Measurements from ENCODE around the gene CSF1.
"Not testable (repeated sequence)": the region's sequence is repeated elsewhere in the genome, so short reads cannot be mapped to it uniquely, and the experiment has no call there.

The CSF1 gene

DNA sequence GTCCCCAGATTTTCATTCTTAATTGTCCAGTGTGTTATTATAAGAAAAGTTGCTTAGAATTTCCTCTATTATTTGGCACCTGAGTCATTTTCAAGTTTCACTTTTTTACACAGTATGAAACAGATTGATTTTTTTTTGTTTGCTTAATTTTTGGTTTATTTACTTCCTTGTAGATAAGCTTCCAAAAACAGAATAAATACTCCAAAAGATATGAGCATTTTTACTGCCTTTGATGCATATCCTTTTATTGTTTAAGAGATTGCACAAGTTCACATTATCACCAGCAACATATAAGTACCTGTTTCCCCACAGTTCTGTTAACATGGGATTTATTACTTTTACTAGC lies 37.6 kb downstream of the CSF1 start:
- Histone ChIP-seq H3K27me3 (ENCODE audit: insufficient read depth, insufficient read length) (no peaks in the 10 kb centered on the region), H3K4me1 (ENCODE audit: insufficient read depth, insufficient read length) (no peaks in the 10 kb centered on the region), H3K36me3 (ENCODE audit: insufficient read depth, insufficient read length, low read length) (no peaks in the 10 kb centered on the region), H3K9ac (ENCODE audit: insufficient read length, low read depth) (no peak overlapping the region), H3K9me3 (ENCODE audit: insufficient read depth, low read length) (no peaks in the 10 kb centered on the region), H3K4me3 (ENCODE audit: insufficient read length, low read depth) (no peak overlapping the region)
- no peak for TF ChIP-seq ZNF274 (IDR thresholded peaks at IDR 0.05; ENCODE audit: low read depth, low read length)
- TF ChIP-seq YY1 (IDR thresholded peaks at IDR 0.05; ENCODE audit: insufficient read depth, insufficient read length) = no peak
- no peak for TF ChIP-seq SUZ12 (IDR thresholded peaks at IDR 0.05; ENCODE audit: extremely low read depth, insufficient read depth, insufficient read length)
- no peak for DNase-seq (ENCODE audit: low read depth, low spot score)

DNA sequence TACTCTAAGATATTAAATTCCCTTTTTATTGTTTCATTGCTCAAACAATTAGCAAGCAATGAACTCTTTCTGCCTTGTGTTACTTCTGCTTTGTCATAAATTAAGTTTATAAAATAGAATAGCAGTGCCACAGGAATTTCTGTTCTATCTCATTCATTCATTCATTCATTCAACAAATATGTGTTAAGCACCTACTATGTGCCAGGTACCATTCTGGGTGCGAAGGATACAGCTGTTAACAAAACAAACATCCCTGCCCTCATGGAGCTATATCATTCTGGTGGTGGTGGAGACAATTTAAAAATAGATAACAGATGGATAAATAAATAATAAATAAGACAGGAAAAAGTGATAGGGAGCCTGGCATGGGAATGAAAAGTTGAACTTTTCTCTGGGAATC lies 39.4 kb downstream of the CSF1 start:
- TF ChIP-seq YY1 (IDR thresholded peaks at IDR 0.05; ENCODE audit: insufficient read depth, insufficient read length) (no peak), SUZ12 (IDR thresholded peaks at IDR 0.05; ENCODE audit: extremely low read depth, insufficient read depth, insufficient read length) (no peak), ZNF274 (IDR thresholded peaks at IDR 0.05; ENCODE audit: low read depth, low read length) (no peak)
- H3K4me3 ChIP-seq (ENCODE audit: insufficient read length, low read depth) = no peak overlapping the region
- no peaks in the 10 kb centered on the region for H3K4me1 ChIP-seq (ENCODE audit: insufficient read depth, insufficient read length)
- H3K36me3 ChIP-seq (ENCODE audit: insufficient read depth, insufficient read length, low read length) = no peaks in the 10 kb centered on the region
- H3K27me3 ChIP-seq (ENCODE audit: insufficient read depth, insufficient read length) = no peaks in the 10 kb centered on the region
- DNase-seq (ENCODE audit: low read depth, low spot score) = no peak
- H3K9ac ChIP-seq (ENCODE audit: insufficient read length, low read depth) = no peak overlapping the region
- H3K9me3 ChIP-seq (ENCODE audit: insufficient read depth, low read length) = no peaks in the 10 kb centered on the region

DNA sequence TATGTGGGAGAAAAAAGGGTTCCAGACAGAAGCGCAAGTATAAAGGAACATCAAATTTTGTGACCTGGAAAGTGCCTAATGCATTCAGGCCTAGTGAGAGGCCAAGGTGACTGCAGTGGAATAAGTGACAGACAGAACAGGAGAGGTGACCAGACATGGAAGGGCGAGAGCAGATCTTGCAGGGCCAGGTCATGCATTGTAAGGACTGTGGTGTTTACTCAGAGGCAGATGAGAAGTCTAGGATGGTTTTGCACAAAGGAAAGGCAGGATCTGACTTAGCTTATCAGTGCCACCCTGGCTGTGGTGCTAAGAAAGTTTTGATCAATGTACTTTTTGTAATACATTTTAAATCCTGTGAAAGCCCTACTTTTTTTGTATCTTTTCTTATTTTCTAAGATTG lies 39.9 kb downstream of the CSF1 start:
- Histone ChIP-seq H3K9ac (ENCODE audit: insufficient read length, low read depth) (no peak overlapping the region), H3K27me3 (ENCODE audit: insufficient read depth, insufficient read length) (no peaks in the 10 kb centered on the region), H3K4me3 (ENCODE audit: insufficient read length, low read depth) (no peak overlapping the region), H3K9me3 (ENCODE audit: insufficient read depth, low read length) (no peaks in the 10 kb centered on the region), H3K4me1 (ENCODE audit: insufficient read depth, insufficient read length) (no peaks in the 10 kb centered on the region), H3K36me3 (ENCODE audit: insufficient read depth, insufficient read length, low read length) (no peaks in the 10 kb centered on the region)
- TF ChIP-seq SUZ12 (IDR thresholded peaks at IDR 0.05; ENCODE audit: extremely low read depth, insufficient read depth, insufficient read length) (no peak), YY1 (IDR thresholded peaks at IDR 0.05; ENCODE audit: insufficient read depth, insufficient read length) (no peak), ZNF274 (IDR thresholded peaks at IDR 0.05; ENCODE audit: low read depth, low read length) (no peak)
- DNase-seq (ENCODE audit: low read depth, low spot score) = no peak

DNA sequence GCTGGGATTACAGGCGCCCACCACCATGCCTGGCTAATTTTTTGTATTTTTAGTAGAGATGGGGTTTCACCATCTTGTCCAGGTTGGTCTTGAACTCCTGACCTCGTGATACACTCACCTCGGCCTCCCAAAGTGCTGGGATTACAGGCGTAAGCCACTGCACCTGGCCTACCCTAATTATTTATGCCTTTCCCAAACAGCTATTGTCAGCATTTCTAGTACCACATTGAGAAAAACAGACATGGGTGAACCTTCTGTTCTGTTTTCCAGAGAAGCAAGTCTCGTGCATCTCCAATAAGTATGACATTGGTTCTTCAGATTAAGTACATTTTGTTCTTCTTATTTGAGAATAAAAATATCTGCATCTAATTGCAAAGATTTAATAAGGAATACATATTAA lies 40.9 kb downstream of the CSF1 start:
- H3K9me3 ChIP-seq (ENCODE audit: insufficient read depth, low read length); H3K4me3 ChIP-seq (ENCODE audit: insufficient read length, low read depth); H3K4me1 ChIP-seq (ENCODE audit: insufficient read depth, insufficient read length); H3K27me3 ChIP-seq (ENCODE audit: insufficient read depth, insufficient read length); H3K36me3 ChIP-seq (ENCODE audit: insufficient read depth, insufficient read length, low read length); DNase-seq (ENCODE audit: low read depth, low spot score); H3K9ac ChIP-seq (ENCODE audit: insufficient read length, low read depth): not testable (repeated sequence)

DNA sequence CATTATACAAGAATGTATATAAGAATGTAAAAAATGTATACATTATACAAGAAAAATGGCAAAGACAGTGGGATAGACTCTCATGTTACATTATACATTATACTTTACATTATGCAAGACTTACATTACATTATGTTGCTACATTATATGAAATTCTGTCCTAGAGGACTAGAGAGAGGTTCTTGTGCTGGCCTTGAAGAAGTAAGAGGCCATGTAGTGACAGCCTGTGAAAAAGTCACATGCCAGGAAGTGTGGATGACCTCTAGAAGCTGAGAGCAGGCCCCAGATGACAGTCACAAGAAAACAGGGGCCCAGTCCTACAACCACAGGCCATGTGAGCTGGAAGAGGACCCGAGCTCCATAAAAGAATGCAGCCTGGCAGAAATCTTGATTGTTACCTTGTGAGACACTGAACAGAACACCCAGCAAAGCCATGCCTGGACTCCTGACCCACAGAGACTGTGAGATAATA lies 43.4 kb downstream of the CSF1 start:
- H3K9me3 ChIP-seq (ENCODE audit: insufficient read depth, low read length) = no peaks in the 10 kb centered on the region
- no peak overlapping the region for H3K9ac ChIP-seq (ENCODE audit: insufficient read length, low read depth)
- no peak for DNase-seq (ENCODE audit: low read depth, low spot score)
- no peaks in the 10 kb centered on the region for H3K27me3 ChIP-seq (ENCODE audit: insufficient read depth, insufficient read length)
- no peaks in the 10 kb centered on the region for H3K36me3 ChIP-seq (ENCODE audit: insufficient read depth, insufficient read length, low read length)
- H3K4me1 ChIP-seq (ENCODE audit: insufficient read depth, insufficient read length) = peaks cover 3% of the 10 kb centered on the region
- H3K4me3 ChIP-seq (ENCODE audit: insufficient read length, low read depth) = no peak overlapping the region
- no peak for TF ChIP-seq YY1 (IDR thresholded peaks at IDR 0.05; ENCODE audit: insufficient read depth, insufficient read length)
- no peak for TF ChIP-seq ZNF274 (IDR thresholded peaks at IDR 0.05; ENCODE audit: low read depth, low read length)
- TF ChIP-seq SUZ12 (IDR thresholded peaks at IDR 0.05; ENCODE audit: extremely low read depth, insufficient read depth, insufficient read length) = no peak

DNA sequence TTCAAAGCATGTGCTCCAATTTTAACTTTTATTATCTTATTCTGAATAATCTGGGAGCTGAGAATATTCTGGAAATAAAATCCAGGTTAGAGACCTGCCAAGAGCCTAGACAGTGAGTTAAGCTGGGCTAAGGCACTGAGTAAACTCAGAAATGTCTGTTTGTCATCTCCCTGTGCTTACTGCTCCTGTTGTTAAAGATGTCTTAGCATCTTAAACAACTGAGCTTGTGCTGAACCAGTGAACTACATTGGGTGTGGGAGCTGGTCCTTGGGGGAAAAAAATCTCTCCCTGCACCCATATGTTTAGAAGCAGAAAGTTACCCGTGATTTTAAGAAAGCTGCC lies 49.0 kb downstream of the CSF1 start:
- no peak overlapping the region for H3K4me3 ChIP-seq (ENCODE audit: insufficient read length, low read depth)
- TF ChIP-seq SUZ12 (IDR thresholded peaks at IDR 0.05; ENCODE audit: extremely low read depth, insufficient read depth, insufficient read length) (no peak), ZNF274 (IDR thresholded peaks at IDR 0.05; ENCODE audit: low read depth, low read length) (no peak), YY1 (IDR thresholded peaks at IDR 0.05; ENCODE audit: insufficient read depth, insufficient read length) (no peak)
- DNase-seq (ENCODE audit: low read depth, low spot score) = no peak
- H3K4me1 ChIP-seq (ENCODE audit: insufficient read depth, insufficient read length) = peaks cover 7% of the 10 kb centered on the region
- no peaks in the 10 kb centered on the region for H3K27me3 ChIP-seq (ENCODE audit: insufficient read depth, insufficient read length)
- no peaks in the 10 kb centered on the region for H3K36me3 ChIP-seq (ENCODE audit: insufficient read depth, insufficient read length, low read length)
- no peak overlapping the region for H3K9ac ChIP-seq (ENCODE audit: insufficient read length, low read depth)
- no peaks in the 10 kb centered on the region for H3K9me3 ChIP-seq (ENCODE audit: insufficient read depth, low read length)

DNA sequence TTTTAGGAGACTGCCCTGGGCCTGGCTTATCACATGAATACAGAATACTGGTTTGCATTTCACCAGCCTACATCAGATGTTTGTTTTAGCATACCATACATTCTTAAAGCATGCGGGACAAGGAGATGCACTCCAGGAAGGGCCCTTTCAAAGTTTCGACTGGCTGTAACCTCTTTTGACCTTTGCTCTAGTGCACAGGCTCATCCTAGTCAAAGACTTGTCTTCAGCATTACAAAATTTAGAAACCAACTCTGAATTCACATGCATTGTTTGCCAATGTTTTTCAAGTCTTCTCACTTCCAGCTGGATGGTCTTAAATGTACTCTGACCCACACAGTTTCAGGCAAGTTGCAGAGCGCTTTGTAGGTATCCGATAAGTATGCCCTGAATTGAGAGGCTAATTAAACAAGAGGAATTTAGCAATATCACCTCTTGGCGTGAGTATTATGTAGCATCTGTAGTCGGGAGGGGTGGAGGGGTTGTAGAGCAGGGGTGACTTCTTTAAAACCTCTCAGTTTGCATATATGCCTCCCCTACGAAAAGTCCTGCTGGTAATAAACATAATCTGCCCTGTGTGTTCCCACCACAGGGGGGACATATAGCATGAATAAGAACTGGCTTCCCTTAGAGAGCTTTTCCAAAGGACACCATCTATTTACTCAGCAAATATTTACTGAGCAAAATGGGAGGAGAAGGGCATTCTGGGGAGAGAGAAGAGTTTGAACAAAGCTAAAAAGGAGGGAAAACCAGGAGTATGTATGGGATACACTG lies 49.5 kb downstream of the CSF1 start:
- Histone ChIP-seq H3K9ac (ENCODE audit: insufficient read length, low read depth) (no peak overlapping the region), H3K36me3 (ENCODE audit: insufficient read depth, insufficient read length, low read length) (no peaks in the 10 kb centered on the region), H3K4me1 (ENCODE audit: insufficient read depth, insufficient read length) (peaks cover 7% of the 10 kb centered on the region), H3K27me3 (ENCODE audit: insufficient read depth, insufficient read length) (no peaks in the 10 kb centered on the region), H3K4me3 (ENCODE audit: insufficient read length, low read depth) (no peak overlapping the region), H3K9me3 (ENCODE audit: insufficient read depth, low read length) (no peaks in the 10 kb centered on the region)
- no peak for TF ChIP-seq ZNF274 (IDR thresholded peaks at IDR 0.05; ENCODE audit: low read depth, low read length)
- no peak for TF ChIP-seq SUZ12 (IDR thresholded peaks at IDR 0.05; ENCODE audit: extremely low read depth, insufficient read depth, insufficient read length)
- no peak for TF ChIP-seq YY1 (IDR thresholded peaks at IDR 0.05; ENCODE audit: insufficient read depth, insufficient read length)
- peak; percentile 71 for DNase-seq (ENCODE audit: low read depth, low spot score)
